Neural crest cell (in vitro differentiated cells): Measurements from ENCODE around the gene SLC7A6. TPM values are rescaled to one million over a fixed set of nuclear protein-coding genes. Genes with fewer than 3 reads are reported as not detected.
A peak's percentile ranks its signal among the peaks of the same experiment; 100 is the strongest.

Experiments
- DNase-seq: peaks from one replicate; pipeline ENCODE4 v3.0.0; 2021; ENCODE audit warnings: low read depth, mixed read lengths, low spot score
- H3K27ac Mint-ChIP-seq: one replicate; pipeline ENCODE4 v1.8.0; 2021; ENCODE audit warnings: mild to moderate bottlenecking, mixed read lengths; ENCODE audit not compliant: unreplicated experiment
- H3K27me3 Mint-ChIP-seq: 2 replicates; pipeline ENCODE4 v1.8.0; 2021; ENCODE audit warnings: low read depth, mild to moderate bottlenecking, mixed read lengths
- H3K36me3 Mint-ChIP-seq: 2 replicates; pipeline ENCODE4 v1.8.0; 2021; ENCODE audit warnings: low read depth, mild to moderate bottlenecking, mixed read lengths
- H3K4me1 Mint-ChIP-seq: 2 replicates; pipeline ENCODE4 v1.8.0; 2021; ENCODE audit warnings: mixed read lengths
- H3K4me3 Mint-ChIP-seq: one replicate; pipeline ENCODE4 v1.8.0; 2021; ENCODE audit warnings: mild to moderate bottlenecking, mixed read lengths
- H3K9me3 Mint-ChIP-seq: 2 replicates; pipeline ENCODE4 v1.8.0; 2021; ENCODE audit warnings: mixed read lengths
- CTCF ChIP-seq: fragments of 200-600 bp; sonication (generic); conservative IDR thresholded peaks from 2 replicates; pipeline ENCODE4 v1.5.0; 2021; ENCODE audit warnings: antibody characterized with exemption, mild to moderate bottlenecking
- total RNA-seq: library from RNA; stranded (reverse); gene quantifications from 2 replicates; pipeline ENCODE4 v1.2.1, GENCODE V29; 2021

SLC7A6 gene
- total RNA-seq, 1 donor from 2014 or later = 41.7 TPM

DNA sequence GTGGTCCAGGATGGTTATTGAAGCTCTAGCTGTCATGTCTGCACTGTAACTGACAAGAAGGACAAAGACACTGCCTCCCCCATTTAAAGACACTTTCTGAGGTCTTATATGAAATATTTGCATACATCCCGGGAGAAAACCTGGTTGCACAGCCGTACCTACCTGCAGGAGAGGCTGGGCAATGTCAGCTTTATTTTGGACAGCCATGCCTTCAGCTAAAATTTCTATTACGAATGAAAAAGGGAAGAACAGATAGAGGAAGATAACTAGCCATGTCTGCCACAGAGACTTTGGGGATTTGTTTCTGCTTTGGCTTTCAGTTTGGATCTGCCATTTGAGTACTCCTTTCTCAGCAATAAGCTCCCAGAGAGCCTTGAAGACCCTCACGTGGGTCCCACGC, 19.0 kb downstream of the SLC7A6 start:
- no peak for DNase-seq
- Mint-ChIP-seq H3K27me3 (no peaks in the 10 kb centered on the region), H3K9me3 (no peaks in the 10 kb centered on the region), H3K27ac (peak overlapping the region; percentile 54), H3K36me3 (peaks cover 10% of the 10 kb centered on the region), H3K4me3 (no peak overlapping the region), H3K4me1 (no peaks in the 10 kb centered on the region)
- TF ChIP-seq CTCF = no peak

- no peak overlapping the region for H3K4me3 Mint-ChIP-seq
- no peaks in the 10 kb centered on the region for H3K9me3 Mint-ChIP-seq
- no peaks in the 10 kb centered on the region for H3K27me3 Mint-ChIP-seq
- H3K4me1 Mint-ChIP-seq = no peaks in the 10 kb centered on the region
- DNase-seq = no peak
- TF ChIP-seq CTCF = no peak
- peak overlapping the region; percentile 54 for H3K27ac Mint-ChIP-seq
- H3K36me3 Mint-ChIP-seq = peaks cover 10% of the 10 kb centered on the region
These were observed 19.7 kb downstream of the SLC7A6 start for GRCh38 chr16:68283801-68284598.

GRCh38 chr16:68284847-68285246, 20.5 kb downstream of the SLC7A6 start:
- no peaks in the 10 kb centered on the region for H3K4me1 Mint-ChIP-seq
- TF ChIP-seq CTCF = no peak
- H3K9me3 Mint-ChIP-seq = no peaks in the 10 kb centered on the region
- H3K27ac Mint-ChIP-seq = no peak overlapping the region
- no peaks in the 10 kb centered on the region for H3K27me3 Mint-ChIP-seq
- no peak for DNase-seq
- no peak overlapping the region for H3K4me3 Mint-ChIP-seq
- H3K36me3 Mint-ChIP-seq = peaks cover 10% of the 10 kb centered on the region

DNA sequence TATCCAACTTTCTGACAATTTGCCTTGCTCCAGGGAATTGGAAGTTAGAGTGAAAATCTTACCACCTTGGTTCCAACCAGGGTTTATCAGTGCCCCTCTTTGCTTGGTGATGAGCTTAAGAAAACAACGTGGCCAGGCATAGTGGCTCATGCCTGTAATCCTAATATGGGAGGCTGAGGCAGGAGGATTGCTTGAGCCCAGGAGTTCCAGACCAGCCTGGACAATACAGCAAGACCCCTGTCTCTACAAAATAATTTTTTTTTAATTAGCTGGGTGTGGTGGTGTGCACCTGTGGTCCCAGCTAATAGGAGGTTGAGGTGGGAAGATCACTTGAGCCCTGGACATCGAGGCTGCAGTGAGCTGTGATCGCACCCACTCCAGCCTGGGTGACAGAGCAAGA, 21.4 kb downstream of the SLC7A6 start:
- no peak for DNase-seq
- Mint-ChIP-seq H3K4me3 (no peak overlapping the region), H3K9me3 (no peaks in the 10 kb centered on the region), H3K27me3 (no peaks in the 10 kb centered on the region), H3K4me1 (no peaks in the 10 kb centered on the region), H3K27ac (no peak overlapping the region), H3K36me3 (peaks cover 10% of the 10 kb centered on the region)
- TF ChIP-seq CTCF = no peak

GRCh38 chr16:68286153-68287074, 22.1 kb downstream of the SLC7A6 start:
- Mint-ChIP-seq H3K4me1 (no peaks in the 10 kb centered on the region), H3K27me3 (no peaks in the 10 kb centered on the region), H3K9me3 (no peaks in the 10 kb centered on the region), H3K27ac (peak overlapping the region; percentile 68), H3K4me3 (no peak overlapping the region), H3K36me3 (peaks cover 10% of the 10 kb centered on the region)
- no peak for TF ChIP-seq CTCF
- no peak for DNase-seq
